SK-N-SH (cell line): ENCODE measurements around the gene B3GNT5. TPM values are rescaled to one million over a fixed set of nuclear protein-coding genes. Genes with fewer than 3 reads are reported as not detected.

Experiments used
- CTCF ChIA-PET: fragments of 300-600, 350-600 bp; formaldehyde crosslinking; extraction: SDS; loops from one replicate; lab custom pipeline; 2021; lab: Yijun Ruan, JAX
- POLR2A ChIA-PET: fragments of 350-600 bp; sonication (Branson Sonifier 250); formaldehyde crosslinking; extraction: SDS; loops from one replicate; lab custom pipeline; 2020; ENCODE audit warnings: antibody characterized with exemption, inconsistent platforms; lab: Yijun Ruan, JAX
- DNase-seq: peaks from one replicate; pipeline ENCODE4 v3.0.0; 2012
- H2AFZ ChIP-seq: fragments of 200-600 bp; sonication (generic); 2 replicates; pipeline ENCODE4 v1.8.1; 2016; ENCODE audit warnings: antibody characterized with exemption, mild to moderate bottlenecking, low read depth
- H3F3A ChIP-seq: fragments of 200-600 bp; sonication (generic); replicated peaks from 2 replicates; pipeline ENCODE3; 2016; ENCODE audit warnings: antibody characterized with exemption, mild to moderate bottlenecking; ENCODE audit not compliant: insufficient read depth
- H3K27ac ChIP-seq, 2 experiments: fragments of 200-500 bp in 1 of 2; fragments of 200-600 bp in 1 of 2; sonication (Bioruptor generic) in 1 of 2; sonication (generic), shearing (Covaris generic) in 1 of 2; 2 replicates each; pipeline versions ENCODE4 v1.5.1 to v1.6.1; 2014 to 2016; ENCODE audit warnings: low read depth in 2 of 2, inconsistent platforms in 1 of 2, low read length in 1 of 2, mild to moderate bottlenecking in 1 of 2, mixed read lengths in 1 of 2
- H3K27me3 ChIP-seq: fragments of 200-600 bp; sonication (generic), shearing (Covaris generic); 2 replicates; pipeline ENCODE4 v1.6.1; 2016; ENCODE audit warnings: mixed run types; ENCODE audit not compliant: insufficient read depth
- H3K36me3 ChIP-seq, 2 experiments: fragments of 200-500 bp in 1 of 2; fragments of 200-600 bp in 1 of 2; sonication (Bioruptor generic) in 1 of 2; sonication (generic) in 1 of 2; replicated peaks in 1 of 2; 2 replicates each; pipeline versions ENCODE3 to v1.5.1; 2014 to 2016; ENCODE audit warnings: low read length in 1 of 2, mild to moderate bottlenecking in 1 of 2; ENCODE audit not compliant: insufficient read depth in 2 of 2, control insufficient read depth in 1 of 2
- H3K4me1 ChIP-seq, 2 experiments: fragments of 200-500 bp in 1 of 2; fragments of 200-600 bp in 1 of 2; sonication (Bioruptor generic) in 1 of 2; sonication (generic), shearing (Covaris generic) in 1 of 2; 2 replicates each; pipeline versions ENCODE4 v1.5.1 to v1.6.1; 2014 to 2016; ENCODE audit warnings: low read depth in 1 of 2, low read length in 1 of 2, mixed run types in 1 of 2; ENCODE audit not compliant: insufficient read depth in 2 of 2, control insufficient read depth in 1 of 2
- H3K4me2 ChIP-seq: fragments of 200-600 bp; sonication (generic), shearing (Covaris generic); 2 replicates; pipeline ENCODE4 v1.6.1; 2017; ENCODE audit warnings: mixed run types
- H3K4me3 ChIP-seq, 2 experiments: fragments of 200-500 bp in 1 of 2; fragments of 200-600 bp in 1 of 2; sonication (Bioruptor generic) in 1 of 2; sonication (generic), shearing (Covaris generic) in 1 of 2; 2 replicates each; pipeline versions ENCODE4 v1.5.1 to v1.8.1; 2014 to 2016; ENCODE audit warnings: low read depth in 2 of 2, inconsistent platforms in 1 of 2, low read length in 1 of 2, mild to moderate bottlenecking in 1 of 2, mixed read lengths in 1 of 2, moderate library complexity in 1 of 2
- H3K79me2 ChIP-seq: fragments of 200-600 bp; sonication (generic); 2 replicates; pipeline ENCODE4 v1.8.1; 2017; ENCODE audit warnings: mild to moderate bottlenecking; ENCODE audit not compliant: insufficient read depth
- H3K9ac ChIP-seq: fragments of 200-600 bp; sonication (generic); 2 replicates; pipeline ENCODE4 v1.6.1; 2017; ENCODE audit warnings: mixed run types
- H3K9me2 ChIP-seq: fragments of 200-600 bp; sonication (generic); 2 replicates; pipeline ENCODE4 v1.6.1; 2017; ENCODE audit warnings: mixed run types
- H3K9me3 ChIP-seq: fragments of 200-600 bp; sonication (generic); 2 replicates; pipeline ENCODE4 v1.6.1; 2017; ENCODE audit warnings: mixed run types, mild to moderate bottlenecking, moderate library complexity
- H4K20me1 ChIP-seq: fragments of 200-600 bp; sonication (generic); 2 replicates; pipeline ENCODE4 v1.6.1; 2017; ENCODE audit warnings: mild to moderate bottlenecking, mixed run types; ENCODE audit not compliant: insufficient read depth
- CTCF ChIP-seq: fragments of 200-600 bp; sonication (generic); IDR thresholded peaks from 2 replicates; pipeline ENCODE4 v1.6.1; 2017; ENCODE audit warnings: antibody characterized with exemption, mild to moderate bottlenecking, moderate library complexity
- FOXJ3 ChIP-seq: sonication (generic); formaldehyde crosslinking; IDR thresholded peaks from 2 replicates; pipeline ENCODE4 v1.5.1; 2020; ENCODE audit warnings: mild to moderate bottlenecking, missing genetic modification reagents
- GABPA ChIP-seq: IDR thresholded peaks from 2 replicates; pipeline ENCODE4 v1.4.0; 2012; ENCODE audit warnings: low read depth, mild to moderate bottlenecking
- GATA2 ChIP-seq: sonication (generic); formaldehyde crosslinking; IDR thresholded peaks from 2 replicates; pipeline ENCODE4 v1.5.0; 2020; ENCODE audit warnings: mild to moderate bottlenecking, missing genetic modification reagents
- IRF3 ChIP-seq: fragments of 150-350 bp; IDR thresholded peaks from 2 replicates; pipeline ENCODE4 v1.6.1; 2016; ENCODE audit warnings: mild to moderate bottlenecking, low read depth, low read length
- MEF2A ChIP-seq: IDR thresholded peaks from 2 replicates; pipeline ENCODE4 v1.4.0; 2012; ENCODE audit warnings: low read depth, borderline replicate concordance
- MXI1 ChIP-seq: IDR thresholded peaks from 2 replicates; pipeline ENCODE4 v1.6.1; 2012; ENCODE audit warnings: mild to moderate bottlenecking, low read depth, low read length, improper control_type of control experiment
- NFIC ChIP-seq: IDR thresholded peaks from 2 replicates; pipeline ENCODE4 v1.4.0; 2012; ENCODE audit warnings: borderline replicate concordance
- PBX3 ChIP-seq: IDR thresholded peaks from 2 replicates; pipeline ENCODE4; 2012
- POLR2AphosphoS5 ChIP-seq: IDR thresholded peaks from 2 replicates; pipeline ENCODE4 v1.6.1; 2012; ENCODE audit warnings: low read depth, low read length
- RAD21 ChIP-seq: IDR thresholded peaks from 2 replicates; pipeline ENCODE4 v1.6.1; 2012; ENCODE audit warnings: mild to moderate bottlenecking, low read length
- SIN3A ChIP-seq: IDR thresholded peaks from 2 replicates; pipeline ENCODE4 v1.6.1; 2012; ENCODE audit warnings: low read depth, mild to moderate bottlenecking, low read length, moderate library complexity, borderline replicate concordance
- USF1 ChIP-seq: IDR thresholded peaks from 2 replicates; pipeline ENCODE4 v1.4.0; 2012; ENCODE audit warnings: low read depth, borderline replicate concordance
- USF2 ChIP-seq: fragments of 150-350 bp; IDR thresholded peaks from 2 replicates; pipeline ENCODE4 v1.6.1; 2017; ENCODE audit warnings: antibody characterized with exemption, low read length, low read depth, borderline replicate concordance
- YY1 ChIP-seq: IDR thresholded peaks from 2 replicates; pipeline ENCODE4 v1.4.0; 2012; ENCODE audit warnings: low read depth, mild to moderate bottlenecking
- ZBTB33 ChIP-seq: IDR thresholded peaks from 2 replicates; pipeline ENCODE4 v1.4.0; 2012; ENCODE audit warnings: low read depth, borderline replicate concordance
- WGBS: methylation state at CpG from one replicate; pipeline ENCODE4 v1.1.6; 2017; ENCODE audit warnings: low lambda C conversion rate; 5-methylcytosine and 5-hydroxymethylcytosine counted together
- polyA plus RNA-seq, 3 experiments: library from polyadenylated mRNA; depleted of rRNA; stranded (reverse); fragments of >200 nt; gene quantifications; 2 replicates each; pipeline ENCODE4 v1.2.3, GENCODE V29; 2012

Gene B3GNT5
- polyA plus RNA-seq, 1 of the 3 experiments (the other 2 are of a cell fraction) = 4.7 TPM

- TF ChIP-seq USF1 (no peak), IRF3 (no peak), GATA2 (CRISPR knock-in tag) (no peak), POLR2AphosphoS5 (no peak), YY1 (no peak), NFIC (no peak), PBX3 (no peak), USF2 (no peak), FOXJ3 (CRISPR knock-in tag) (no peak)
Measured at GRCh38 chr3:183265157-183265642, 12.1 kb downstream of the B3GNT5 start (continued).

- POLR2A ChIA-PET = no interaction called here
- Histone ChIP-seq H3K27me3 (no peaks in the 10 kb centered on the region), H2AFZ (no peak overlapping the region), H3K9me3 (no peaks in the 10 kb centered on the region), H3K9ac (no peak overlapping the region), H3K4me1 (peaks cover 0 to 19% of the 10 kb centered on the region in 2 experiments; a peak in 3 of 4 replicates), H3K36me3 (peaks cover 3% of the 10 kb centered on the region in 2 experiments), H3K79me2 (peaks cover 29% of the 10 kb centered on the region; the same call in 1 of the 2 replicates), H3K27ac (no peak overlapping the region; a peak in 1 of 4 replicates), H3K4me3 (no peak overlapping the region), H3K9me2 (no peaks in the 10 kb centered on the region), H4K20me1 (peaks cover 5% of the 10 kb centered on the region; the same call in 1 of the 2 replicates), H3F3A (peaks cover 6% of the 10 kb centered on the region), H3K4me2 (peak overlapping the region; percentile 45; the same call in 1 of the 2 replicates)
- CTCF ChIA-PET = interaction anchor here (0.7 to 1.0 kb wide), 4 partner anchors 9 to 117 kb away, joined by 3 to 4 read pairs (median 3); no protein-coding TSS in a partner anchor
- WGBS = 53% methylated on average over 5 of the region's 5 CpGs
- DNase-seq = no peak
- no peak for TF ChIP-seq GABPA
- TF ChIP-seq USF1 = no peak
- TF ChIP-seq SIN3A = no peak
- TF ChIP-seq PBX3 = peak; percentile 36
- no peak for TF ChIP-seq RAD21
- TF ChIP-seq CTCF = no peak
- TF ChIP-seq NFIC = no peak
- TF ChIP-seq IRF3 = no peak
- TF ChIP-seq MXI1 = no peak
- TF ChIP-seq FOXJ3 (CRISPR knock-in tag) = no peak
- no peak for TF ChIP-seq MEF2A
- TF ChIP-seq ZBTB33 = no peak
Measured at GRCh38 chr3:183265834-183266417, 12.9 kb downstream of the B3GNT5 start.
